SU-DHL-6 (cell line): ENCODE data around the gene NAGPA.

Experiments
- CTCF ChIP-seq: fragments of 200-600 bp; sonication (generic); IDR thresholded peaks from one replicate; pipeline ENCODE4 v1.5.1; 2017; ENCODE audit warnings: antibody characterized with exemption, mild to moderate bottlenecking, low read length, moderate library complexity; ENCODE audit not compliant: insufficient read depth, poor library complexity, severe bottlenecking
- EZH2phosphoT487 ChIP-seq: fragments of 200-600 bp; sonication (generic), shearing (Covaris generic); conservative IDR thresholded peaks from 2 replicates; pipeline ENCODE4 v1.6.1; 2018; ENCODE audit warnings: mild to moderate bottlenecking, antibody characterized with exemption, low read length, moderate library complexity, mixed read lengths

- no peak for TF ChIP-seq CTCF
- no peak for TF ChIP-seq EZH2phosphoT487
These were observed 16.1 kb downstream of the NAGPA start for GRCh38 chr16:5017678-5017969.
